ENCODE data around the gene ADAD2. TPM values are rescaled to one million over a fixed set of nuclear protein-coding genes. Genes with fewer than 3 reads are reported as not detected.

ADAD2 gene
- total RNA-seq, 1 experiment from 2014 or later, result not detected

DNA sequence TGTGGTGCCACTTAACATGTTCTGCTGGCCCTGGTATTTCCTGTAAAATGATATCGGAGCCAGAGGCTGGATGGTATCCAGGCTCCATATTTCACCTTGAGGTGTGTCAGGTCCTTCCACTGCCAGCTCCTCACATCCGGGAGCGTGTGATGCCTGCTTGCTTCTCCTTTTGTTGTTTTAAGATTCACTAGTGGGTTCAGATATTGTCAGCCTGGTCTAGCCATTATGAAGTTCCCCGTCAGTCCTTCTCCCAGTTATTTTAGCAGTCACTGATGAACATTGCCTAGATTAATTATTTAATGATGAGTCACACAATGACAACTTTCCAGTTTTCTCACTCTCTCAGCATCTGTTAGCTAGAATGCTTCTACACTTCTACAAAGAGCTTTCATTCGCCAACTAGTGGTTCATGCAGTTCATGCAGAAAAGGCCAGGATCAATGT, 34.6 kb upstream of the ADAD2 start:
- DNase-seq, result peak; percentile 18 to 61
- intact Hi-C loops (cut with micrococcal nuclease; ENCODE audit: unreplicated experiment), result no loop called here

DNA sequence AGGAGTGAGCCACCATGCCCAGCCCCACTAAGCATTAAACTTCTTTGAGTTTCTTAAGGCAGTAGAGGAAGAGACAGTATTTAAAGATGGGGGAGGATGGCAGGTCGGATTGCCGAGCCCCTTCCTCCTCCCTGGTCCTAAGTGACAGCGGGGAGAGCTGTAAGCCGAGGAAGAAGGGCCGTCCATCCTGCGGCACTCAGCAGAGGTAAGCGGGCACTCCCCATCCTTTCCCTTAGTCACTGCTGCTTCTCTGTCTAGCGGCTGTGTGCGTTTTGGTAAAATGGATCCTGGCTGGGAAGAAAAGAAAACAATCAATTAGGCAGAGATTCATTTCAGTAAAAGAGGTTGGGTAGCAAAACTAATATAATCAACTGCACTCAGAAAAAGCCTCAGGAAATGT, 31.9 kb upstream of the ADAD2 start:
- TF ChIP-seq CTCF (conservative IDR thresholded peaks at IDR 0.05) (no peak), EZH2 (IDR thresholded peaks at IDR 0.05; ENCODE audit: low read depth) (no peak)
- Histone ChIP-seq H3K4me1 (replicated peaks; ENCODE audit: insufficient read depth) (no peaks in the 10 kb centered on the region), H3K27ac (no peak overlapping the region), H3K36me3 (ENCODE audit: low read depth) (no peaks in the 10 kb centered on the region), H3K79me2 (ENCODE audit: low read depth) (no peaks in the 10 kb centered on the region), H3K4me2 (no peak overlapping the region), H3K9me2 (ENCODE audit: insufficient read depth) (no peaks in the 10 kb centered on the region), H4K20me1 (ENCODE audit: insufficient read depth) (no peaks in the 10 kb centered on the region), H3K9me3 (ENCODE audit: insufficient read depth, low read depth) (0 out of 2 replicates have a peak, but pooled peaks cover 5% of the 10 kb centered on the region), H3K4me3 (no peak overlapping the region), H2AFZ (no peak overlapping the region), H3K27me3 (ENCODE audit: insufficient read depth, low read depth) (peaks cover 5% of the 10 kb centered on the region; the same call in 1 of the 2 replicates), H3F3A (ENCODE audit: insufficient read depth, low read depth) (peaks cover 6% of the 10 kb centered on the region)
- POLR2A ChIA-PET (ENCODE audit: unreplicated experiment), result interaction anchor here (0.5 to 0.6 kb wide), 2 partner anchors 42 to 198 kb away, joined by 3 read pairs; partner anchors contain the start of gene MBTPS1
- CTCF ChIA-PET, result no interaction called here
- BruUV-seq (replicated peaks), result no TSS peak
- no peak for DNase-seq
- intact Hi-C loops (cut with micrococcal nuclease; ENCODE audit: unreplicated experiment), result no loop called here

More for the DNA sequence above, 34.6 kb upstream of the ADAD2 start:
- ChIA-PET POLR2A (ENCODE audit: unreplicated experiment) (interaction anchor here (0.6 kb wide), 1 partner anchor 178 kb away, joined by 4 read pairs; no protein-coding TSS in a partner anchor), CTCF (interaction anchor here (0.6 to 0.7 kb wide), 4 partner anchors 11 to 545 kb away, joined by 3 to 9 read pairs (median 4); partner anchors contain the start of genes DNAAF1 and HSDL1)
- peaks cover 5% of the 10 kb centered on the region; the same call in 1 of the 2 replicates for H3K27me3 ChIP-seq (ENCODE audit: insufficient read depth, low read depth)
- BruUV-seq (replicated peaks), result no TSS peak
- H3F3A ChIP-seq (ENCODE audit: insufficient read depth, low read depth), result peaks cover 6% of the 10 kb centered on the region
- H3K9me3 ChIP-seq (ENCODE audit: insufficient read depth, low read depth), result 0 out of 2 replicates have a peak, but pooled peaks cover 5% of the 10 kb centered on the region
- H3K27ac ChIP-seq, result no peak overlapping the region
- peak; percentile 24; the same call in 1 of the 2 replicates for TF ChIP-seq CTCF (conservative IDR thresholded peaks at IDR 0.05)
- no peak for TF ChIP-seq EZH2 (IDR thresholded peaks at IDR 0.05; ENCODE audit: low read depth)
- no peak overlapping the region for H3K4me2 ChIP-seq
- H2AFZ ChIP-seq, result no peak overlapping the region
- no peaks in the 10 kb centered on the region for H3K79me2 ChIP-seq (ENCODE audit: low read depth)
- H3K9me2 ChIP-seq (ENCODE audit: insufficient read depth), result no peaks in the 10 kb centered on the region
- H3K36me3 ChIP-seq (ENCODE audit: low read depth), result no peaks in the 10 kb centered on the region
- H4K20me1 ChIP-seq (ENCODE audit: insufficient read depth), result no peaks in the 10 kb centered on the region
- no peaks in the 10 kb centered on the region for H3K4me1 ChIP-seq (replicated peaks; ENCODE audit: insufficient read depth)
- no peak overlapping the region for H3K4me3 ChIP-seq

DNA sequence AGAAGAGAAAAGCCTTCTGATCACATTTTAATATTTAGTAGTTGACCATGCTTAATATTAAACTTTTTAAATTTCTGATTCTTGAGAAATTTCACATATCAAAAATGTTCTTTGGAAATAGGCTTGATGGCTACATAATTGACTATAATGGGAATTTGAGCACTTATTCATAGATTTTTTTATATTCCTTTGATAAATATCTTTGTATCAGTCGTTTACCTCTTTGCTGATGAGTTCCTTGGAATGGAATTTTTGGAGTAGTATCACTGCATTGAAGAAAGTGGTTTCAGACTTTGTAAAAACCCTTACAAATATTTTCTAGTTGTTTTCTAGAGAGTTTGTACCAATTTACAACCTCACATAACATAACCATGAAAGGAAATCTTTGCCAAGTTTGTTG, 31.2 kb upstream of the ADAD2 start:
- no peak overlapping the region for H2AFZ ChIP-seq
- CTCF ChIA-PET, result no interaction called here
- H3K9me3 ChIP-seq (ENCODE audit: insufficient read depth, low read depth), result 0 out of 2 replicates have a peak, but pooled peaks cover 5% of the 10 kb centered on the region
- H3F3A ChIP-seq (ENCODE audit: insufficient read depth, low read depth), result peaks cover 6% of the 10 kb centered on the region
- H4K20me1 ChIP-seq (ENCODE audit: insufficient read depth), result no peaks in the 10 kb centered on the region
- no peaks in the 10 kb centered on the region for H3K79me2 ChIP-seq (ENCODE audit: low read depth)
- H3K9me2 ChIP-seq (ENCODE audit: insufficient read depth), result no peaks in the 10 kb centered on the region
- H3K36me3 ChIP-seq (ENCODE audit: low read depth), result no peaks in the 10 kb centered on the region
- H3K27ac ChIP-seq, result no peak overlapping the region
- POLR2A ChIA-PET (ENCODE audit: unreplicated experiment), result no interaction called here
- no peak for DNase-seq
- no peak overlapping the region for H3K4me2 ChIP-seq
- no peak overlapping the region for H3K4me3 ChIP-seq
- no TSS peak for BruUV-seq (replicated peaks)
- intact Hi-C loops (cut with micrococcal nuclease; ENCODE audit: unreplicated experiment), result no loop called here
- peaks cover 7% of the 10 kb centered on the region for H3K27me3 ChIP-seq (ENCODE audit: insufficient read depth, low read depth)
- no peaks in the 10 kb centered on the region for H3K4me1 ChIP-seq (replicated peaks; ENCODE audit: insufficient read depth)
- no peak for TF ChIP-seq CTCF (conservative IDR thresholded peaks at IDR 0.05)
- TF ChIP-seq EZH2 (IDR thresholded peaks at IDR 0.05; ENCODE audit: low read depth), result no peak
